Measurements from ENCODE around the gene S1PR2.
A peak's percentile ranks its signal among the peaks of the same experiment; 100 is the strongest.
"Not testable (repeated sequence)": the region's sequence is repeated elsewhere in the genome, so short reads cannot be mapped to it uniquely, and the experiment has no call there.

The S1PR2 gene

GRCh38 chr19:10246511-10246910 is 15.4 kb upstream of the S1PR2 start:
- H3K4me3 ChIP-seq (ENCODE audit: low read depth, low read length) = no peak overlapping the region
- DNase-seq (ENCODE audit: low read depth) = no peak
- TF ChIP-seq MYC (IDR thresholded peaks at IDR 0.05; ENCODE audit: low read depth, low read length) = no peak
- TF ChIP-seq POLR2A (IDR thresholded peaks at IDR 0.05; ENCODE audit: extremely low read depth, insufficient read length) = no peak
- no peak for TF ChIP-seq CTCF (IDR thresholded peaks at IDR 0.05; ENCODE audit: low read depth, low read length)
- no peak for TF ChIP-seq MAX (IDR thresholded peaks at IDR 0.05; ENCODE audit: low read depth, low read length)

GRCh38 chr19:10245189-10245939 is 14.2 kb upstream of the S1PR2 start:
- DNase-seq (ENCODE audit: low read depth) = peak; percentile 63
- H3K4me3 ChIP-seq (ENCODE audit: low read depth, low read length) = no peak overlapping the region
- no peak for TF ChIP-seq POLR2A (IDR thresholded peaks at IDR 0.05; ENCODE audit: extremely low read depth, insufficient read length)
- TF ChIP-seq MAX (IDR thresholded peaks at IDR 0.05; ENCODE audit: low read depth, low read length) = no peak
- TF ChIP-seq MYC (IDR thresholded peaks at IDR 0.05; ENCODE audit: low read depth, low read length) = no peak
- TF ChIP-seq CTCF (IDR thresholded peaks at IDR 0.05; ENCODE audit: low read depth, low read length) = no peak

- DNase-seq (ENCODE audit: low read depth) = no peak
- TF ChIP-seq MAX (IDR thresholded peaks at IDR 0.05; ENCODE audit: low read depth, low read length) = no peak
- no peak for TF ChIP-seq CTCF (IDR thresholded peaks at IDR 0.05; ENCODE audit: low read depth, low read length)
- TF ChIP-seq POLR2A (IDR thresholded peaks at IDR 0.05; ENCODE audit: extremely low read depth, insufficient read length) = no peak
- no peak for TF ChIP-seq MYC (IDR thresholded peaks at IDR 0.05; ENCODE audit: low read depth, low read length)
- no peak overlapping the region for H3K4me3 ChIP-seq (ENCODE audit: low read depth, low read length)
These were observed 12.5 kb upstream of the S1PR2 start for GRCh38 chr19:10243606-10244005.

- not testable (repeated sequence) for H3K4me3 ChIP-seq (ENCODE audit: low read depth, low read length); DNase-seq (ENCODE audit: low read depth)
These were observed 10.8 kb upstream of the S1PR2 start for GRCh38 chr19:10241826-10242449.

- TF ChIP-seq MAX (IDR thresholded peaks at IDR 0.05; ENCODE audit: low read depth, low read length) (peak; percentile 82), MYC (IDR thresholded peaks at IDR 0.05; ENCODE audit: low read depth, low read length) (no peak)
- peak; percentile 67 for DNase-seq (ENCODE audit: low read depth)
These were observed 7.1 kb upstream of the S1PR2 start for GRCh38 chr19:10238172-10238783.

GRCh38 chr19:10237702-10238101 is 6.6 kb upstream of the S1PR2 start:
- no peak for DNase-seq (ENCODE audit: low read depth)
- TF ChIP-seq MYC (IDR thresholded peaks at IDR 0.05; ENCODE audit: low read depth, low read length) (no peak), MAX (IDR thresholded peaks at IDR 0.05; ENCODE audit: low read depth, low read length) (no peak), CTCF (IDR thresholded peaks at IDR 0.05; ENCODE audit: low read depth, low read length) (no peak), POLR2A (IDR thresholded peaks at IDR 0.05; ENCODE audit: extremely low read depth, insufficient read length) (no peak)
- no peak overlapping the region for H3K4me3 ChIP-seq (ENCODE audit: low read depth, low read length)

More at GRCh38 chr19:10238172-10238783, 7.1 kb upstream of the S1PR2 start:
- no peak overlapping the region for H3K4me3 ChIP-seq (ENCODE audit: low read depth, low read length)

GRCh38 chr19:10235409-10235808 is 4.3 kb upstream of the S1PR2 start:
- DNase-seq (ENCODE audit: low read depth); H3K4me3 ChIP-seq (ENCODE audit: low read depth, low read length): not testable (repeated sequence)
